Ureter (tissue), 1 donor: ENCODE measurements around the gene TBC1D9. TPM values are rescaled to one million over a fixed set of nuclear protein-coding genes. Genes with fewer than 3 reads are reported as not detected.

Source experiments
- DNase-seq: peaks from one replicate; pipeline ENCODE4 v3.0.0-alpha.2; 2020; ENCODE audit warnings: low spot score
- total RNA-seq: library from RNA; stranded (reverse); gene quantifications from one replicate; pipeline ENCODE4 v1.2.4, GENCODE V29; 2023
- donor health status: DM: yes; HTN: yes; CAD: no.

TBC1D9 gene
- total RNA-seq, 1 donor from 2014 or later: 64.3 TPM

DNA sequence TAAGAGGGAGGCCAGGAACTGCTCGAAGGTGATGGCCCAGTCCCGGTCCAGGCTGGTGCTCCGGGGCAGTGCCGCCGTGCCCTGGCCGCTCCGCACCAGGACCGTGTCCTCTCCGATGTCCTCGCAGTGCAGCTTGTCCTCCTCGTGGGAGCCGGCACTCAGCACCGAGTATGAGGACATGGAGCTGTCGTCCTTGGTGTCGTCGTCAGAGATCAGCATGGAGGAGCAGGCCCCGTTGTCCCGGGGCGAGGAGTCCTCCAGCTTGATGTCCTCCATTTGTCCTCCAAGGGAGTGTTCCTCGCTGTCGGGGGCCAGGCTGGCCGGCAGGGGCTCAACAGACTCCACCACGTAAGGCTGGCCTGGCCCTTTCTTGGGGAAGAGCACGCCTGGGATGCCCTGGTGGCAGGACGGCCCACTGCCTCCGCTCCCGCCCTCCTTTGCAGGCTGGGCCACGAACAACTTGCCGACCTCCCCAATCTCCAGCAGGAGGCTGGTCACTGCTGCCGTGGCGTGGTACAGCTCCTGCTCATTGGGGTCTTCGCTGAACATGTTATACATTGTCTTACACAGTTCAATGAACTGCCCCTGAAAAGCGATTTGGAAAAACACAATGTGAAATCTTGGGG lies 133.7 kb downstream of the TBC1D9 start:
- no peak for DNase-seq

DNA sequence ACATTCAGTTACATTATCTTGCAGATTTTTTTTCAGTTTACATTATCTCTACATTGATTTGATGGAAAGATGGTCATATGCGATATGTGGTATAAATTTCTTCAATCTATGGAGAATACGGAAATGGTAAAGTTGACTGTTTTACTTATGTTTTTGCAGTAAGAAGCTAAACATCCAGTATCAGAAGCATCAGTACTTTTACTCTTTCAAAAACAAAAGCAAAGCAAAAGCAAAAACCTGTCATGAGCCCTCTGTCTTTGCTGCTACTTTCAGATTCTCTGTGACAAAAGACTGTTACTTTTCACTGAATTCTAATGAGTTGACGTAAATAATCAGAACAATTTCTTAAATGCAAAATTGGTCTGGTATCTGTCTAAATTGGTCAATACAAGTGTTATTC lies 135.0 kb downstream of the TBC1D9 start:
- DNase-seq: no peak

DNA sequence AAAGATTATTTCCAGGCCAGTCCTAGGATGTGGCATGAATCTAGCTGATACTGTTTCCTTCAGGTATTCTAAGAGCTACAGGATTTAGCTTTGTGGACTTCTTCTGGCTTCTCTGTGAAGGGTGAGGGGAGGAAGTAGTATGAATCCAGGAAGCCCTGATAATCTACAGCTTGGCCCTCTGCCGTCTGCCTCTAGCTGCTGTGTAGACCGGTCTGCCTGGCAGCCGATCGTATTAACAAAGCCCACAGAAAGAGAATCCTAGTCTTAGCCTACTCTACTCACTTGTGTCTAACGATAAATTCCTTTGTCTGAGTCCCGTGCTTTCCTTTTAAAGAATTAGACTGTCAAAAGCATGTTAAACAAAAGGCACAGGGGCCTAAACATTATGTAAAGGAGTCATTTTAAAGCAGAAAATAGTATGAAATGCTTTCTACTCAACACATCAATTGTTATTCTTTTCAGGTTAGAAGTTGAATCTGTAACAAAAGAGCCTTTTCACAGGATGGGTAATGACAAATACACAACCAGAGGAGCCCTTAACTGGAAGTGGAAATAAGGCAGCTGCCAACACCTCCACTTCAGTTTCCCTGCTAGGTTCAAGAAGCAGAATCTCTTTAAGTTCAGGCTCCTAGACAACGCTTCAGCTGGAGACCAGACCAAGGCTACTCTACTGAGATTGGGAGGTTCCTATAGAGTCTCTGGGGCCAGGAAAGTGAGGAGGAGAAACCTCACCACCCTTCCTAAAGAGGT lies 138.5 kb downstream of the TBC1D9 start:
- DNase-seq: no peak

DNA sequence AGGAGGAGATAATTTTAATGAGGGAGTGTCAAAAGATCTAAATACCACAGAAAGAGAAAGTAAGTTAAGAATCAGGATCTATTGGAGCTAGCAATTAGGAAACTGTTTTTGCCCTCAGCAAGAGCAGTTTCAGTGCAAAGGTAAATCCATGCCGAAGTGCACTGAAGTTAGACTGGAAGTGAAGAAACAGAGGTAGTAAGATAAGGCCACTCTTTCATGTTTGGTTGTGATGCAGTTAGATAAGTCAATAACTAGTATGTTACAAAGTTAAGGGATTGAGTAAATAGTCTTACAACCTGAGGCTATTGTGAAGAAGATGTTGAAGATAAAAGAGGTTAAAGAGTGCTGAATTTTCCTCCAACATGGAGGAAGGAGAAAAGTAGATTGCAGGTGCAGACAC lies 140.7 kb downstream of the TBC1D9 start:
- DNase-seq: no peak

DNA sequence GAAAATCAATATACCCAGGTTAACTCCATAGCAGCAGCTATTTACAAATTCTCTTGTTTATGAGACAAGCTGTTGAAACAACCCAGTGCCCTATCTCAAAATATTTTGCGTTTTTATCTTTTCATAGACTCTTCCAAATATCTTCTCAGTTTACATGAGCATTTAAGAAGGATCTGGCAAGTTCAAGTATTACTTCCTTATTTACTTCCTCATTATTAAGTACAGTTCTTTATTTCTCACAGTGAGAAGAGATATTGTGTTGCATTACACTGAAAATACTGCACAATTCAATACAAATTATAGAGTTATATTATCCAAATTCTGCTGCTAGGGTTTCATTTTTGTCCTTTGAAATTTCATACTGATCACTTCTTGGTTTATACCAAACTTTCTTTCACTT lies 143.8 kb downstream of the TBC1D9 start:
- DNase-seq: no peak

DNA sequence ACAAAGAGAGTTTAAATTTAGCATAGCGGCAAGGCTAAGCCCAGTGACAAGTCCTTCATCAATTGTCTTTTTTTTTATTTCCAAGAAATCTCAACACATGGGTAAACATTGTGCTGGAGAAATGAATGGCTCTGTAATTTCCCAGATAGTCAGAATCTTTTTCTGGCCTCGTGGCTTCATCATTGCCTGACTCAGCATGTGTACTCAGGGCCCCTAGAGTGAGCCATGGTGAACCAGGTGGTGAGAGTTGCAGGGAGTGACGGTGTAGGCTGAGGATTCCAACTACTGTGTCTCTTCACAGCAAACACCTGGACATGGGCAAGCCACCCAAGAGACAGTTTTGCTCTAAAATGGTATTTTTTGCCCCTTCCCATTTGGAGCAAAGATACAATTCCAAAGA lies 144.3 kb downstream of the TBC1D9 start:
- DNase-seq: no peak

DNA sequence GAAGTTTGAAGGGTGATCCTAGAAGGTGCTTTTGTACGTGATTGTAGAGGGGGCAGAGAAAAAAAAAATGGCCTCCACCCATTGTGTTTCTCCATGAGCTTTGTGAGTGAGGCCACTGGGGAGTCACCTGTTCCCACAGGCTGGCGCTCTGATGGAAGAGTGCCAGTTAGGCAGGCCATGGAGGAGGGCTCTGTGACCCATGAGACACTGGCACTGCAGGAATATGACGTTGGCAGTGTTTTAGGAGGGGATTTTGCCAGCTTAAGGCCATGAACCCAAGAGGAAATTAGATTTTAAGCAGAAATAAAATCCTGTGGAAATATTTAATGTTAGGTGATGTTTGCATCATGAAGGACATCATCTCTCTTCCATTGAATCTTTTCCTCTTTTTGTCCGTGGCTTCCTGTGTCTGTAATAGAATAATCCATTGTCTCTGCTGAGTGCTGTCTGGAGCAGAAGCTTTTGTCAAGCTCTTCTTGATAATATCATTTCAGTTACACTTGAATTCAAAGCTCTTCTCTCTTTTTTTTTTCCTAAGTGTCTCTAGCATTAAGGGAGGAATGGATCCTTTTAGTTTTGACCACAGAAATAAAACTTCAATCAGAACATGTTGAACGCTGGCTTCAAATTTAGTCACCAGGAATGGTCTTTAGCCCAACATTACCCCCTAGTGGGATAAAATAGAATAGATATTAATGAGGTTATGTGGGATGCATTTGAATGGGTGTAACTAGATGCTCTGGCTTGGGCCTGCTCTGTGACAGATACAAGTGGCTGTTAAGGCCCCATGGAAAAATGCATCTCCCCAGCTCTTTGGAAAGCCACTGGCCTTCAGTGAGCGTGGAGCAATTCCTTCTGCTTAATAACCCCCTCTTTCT lies 146.4 kb downstream of the TBC1D9 start:
- DNase-seq: no peak

DNA sequence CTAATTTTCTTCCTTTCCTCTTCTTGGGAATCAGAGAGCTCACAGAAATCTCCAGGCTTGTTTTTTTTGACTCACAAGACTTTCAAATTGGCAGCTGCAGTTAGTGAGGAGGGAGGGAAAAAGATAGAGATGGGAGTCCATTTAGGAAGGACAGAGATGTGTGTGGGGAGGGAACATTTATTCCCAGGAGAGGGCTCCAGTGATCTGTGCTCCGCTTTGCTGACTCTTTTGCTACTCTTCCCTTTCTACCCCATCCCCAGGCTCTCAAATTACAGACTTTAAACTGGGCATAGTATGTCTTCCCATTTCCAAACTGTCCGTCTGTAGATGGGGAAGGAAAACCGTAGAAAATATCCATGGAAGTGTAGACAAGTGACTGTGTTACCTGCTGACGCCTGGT lies 148.3 kb downstream of the TBC1D9 start:
- DNase-seq: no peak

DNA sequence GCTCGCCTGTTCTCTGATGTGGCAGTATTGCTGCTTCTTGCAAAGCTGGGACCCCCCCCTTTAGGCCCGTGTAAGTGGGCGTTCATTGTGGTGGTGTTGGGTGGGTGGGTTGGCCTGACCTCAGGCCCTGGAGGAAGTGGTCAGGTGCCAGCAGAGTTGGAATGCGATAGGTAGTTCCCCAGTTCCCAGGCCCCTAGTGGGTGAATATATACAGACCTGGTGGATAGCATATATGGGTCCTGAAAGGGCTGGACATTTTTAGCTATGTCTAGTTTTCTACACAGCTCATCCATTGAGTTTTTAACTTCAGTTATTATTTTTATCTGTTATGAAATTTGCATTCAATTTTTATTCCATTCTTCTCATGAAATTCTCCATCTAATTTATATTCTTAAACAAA lies 151.6 kb downstream of the TBC1D9 start:
- DNase-seq: no peak

DNA sequence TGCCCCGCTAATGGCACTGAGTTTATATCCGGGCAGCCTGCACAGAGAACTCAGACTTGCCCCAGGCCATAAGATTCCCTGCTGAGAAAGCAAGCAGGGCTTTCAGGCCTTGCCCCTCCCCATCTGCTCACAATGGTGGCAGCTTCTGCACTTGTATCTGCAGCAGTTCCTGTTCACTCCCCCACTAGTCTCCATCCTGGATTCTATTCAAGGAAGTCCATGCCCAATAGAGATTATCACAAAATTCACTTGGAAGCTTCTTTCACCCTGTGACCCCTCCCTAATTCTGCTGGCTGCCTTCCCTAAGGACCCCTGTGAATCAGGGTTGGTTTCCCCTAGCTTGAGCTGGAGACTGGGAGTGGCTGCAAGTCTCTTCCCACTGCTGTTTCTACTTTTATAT lies 152.9 kb downstream of the TBC1D9 start:
- no peak for DNase-seq

DNA sequence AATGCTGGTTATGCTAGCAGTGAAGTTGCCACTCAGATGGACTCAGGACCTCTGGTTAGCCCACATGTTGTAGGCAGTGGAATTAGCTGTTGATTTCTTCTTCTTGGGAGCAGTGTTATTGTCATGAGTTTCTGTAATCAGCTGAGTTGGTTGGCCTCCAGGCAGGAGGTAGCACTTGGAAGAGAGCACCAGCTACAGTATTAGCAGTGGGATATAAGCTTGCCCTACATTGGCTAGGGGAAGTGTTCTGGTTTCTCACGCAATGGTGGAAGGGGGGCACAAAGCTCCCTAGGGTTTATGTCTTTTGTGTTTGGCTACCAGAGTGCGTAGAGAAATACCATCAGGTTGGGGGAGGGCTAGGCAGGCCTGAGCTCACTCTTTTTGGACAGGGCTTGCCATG lies 153.5 kb downstream of the TBC1D9 start:
- DNase-seq: no peak

DNA sequence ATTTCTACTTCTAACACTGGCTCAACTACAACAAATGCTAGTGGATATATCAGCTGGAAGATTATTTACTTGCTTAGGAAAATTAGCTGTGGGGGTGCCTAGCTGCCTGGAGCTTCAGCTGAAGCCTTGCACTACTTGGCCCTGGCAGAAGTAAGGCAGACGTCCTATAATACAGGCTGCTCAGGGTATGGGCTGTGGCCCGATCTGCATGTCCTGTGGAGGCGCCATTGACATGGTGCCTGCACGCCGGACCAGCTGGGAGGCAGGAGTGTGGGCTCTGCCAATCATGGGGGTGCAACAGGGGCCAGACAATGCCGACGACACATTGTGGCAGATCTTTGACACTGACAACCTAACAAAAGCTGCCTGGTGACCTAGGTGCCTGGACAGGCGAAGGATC lies 155.8 kb downstream of the TBC1D9 start:
- no peak for DNase-seq

DNA sequence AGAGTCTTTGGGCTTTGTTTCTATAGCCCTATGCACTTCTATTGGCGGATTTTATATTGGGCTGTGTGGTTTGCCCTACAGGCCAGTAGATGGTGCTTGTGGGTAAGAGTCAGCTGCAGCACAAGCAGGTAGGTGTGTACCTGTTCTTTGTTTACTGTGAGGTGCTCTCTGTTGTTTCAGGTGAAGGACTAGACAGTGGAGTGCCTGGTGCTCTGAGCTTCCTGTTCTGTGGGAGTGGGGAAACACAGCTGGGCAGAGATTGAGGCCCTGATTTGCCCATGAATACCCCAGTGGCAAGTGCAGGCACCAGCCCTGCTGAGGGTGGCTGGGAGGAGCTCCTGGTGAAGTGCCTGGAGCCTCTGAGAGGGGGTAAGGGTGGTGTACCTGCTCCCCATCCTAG lies 161.1 kb downstream of the TBC1D9 start:
- DNase-seq: no peak

DNA sequence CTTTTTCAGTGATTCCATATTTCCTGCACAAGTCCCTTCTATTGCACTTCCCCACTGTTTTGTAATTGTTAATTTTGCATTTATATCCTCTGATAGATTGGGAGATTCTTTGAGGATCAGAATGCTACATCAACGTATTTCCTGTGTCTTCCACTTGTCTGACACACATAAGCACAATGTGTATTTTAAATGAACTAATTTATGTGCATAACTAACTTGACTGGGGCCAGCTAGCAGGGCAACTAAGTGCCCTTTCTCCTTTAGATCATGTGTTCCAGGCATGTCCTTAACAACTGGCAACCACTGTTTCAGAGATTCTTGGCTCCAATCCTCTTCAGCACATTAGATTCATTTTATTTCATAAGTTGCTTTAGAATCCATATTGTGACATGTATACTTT lies 171.7 kb downstream of the TBC1D9 start:
- no peak for DNase-seq

DNA sequence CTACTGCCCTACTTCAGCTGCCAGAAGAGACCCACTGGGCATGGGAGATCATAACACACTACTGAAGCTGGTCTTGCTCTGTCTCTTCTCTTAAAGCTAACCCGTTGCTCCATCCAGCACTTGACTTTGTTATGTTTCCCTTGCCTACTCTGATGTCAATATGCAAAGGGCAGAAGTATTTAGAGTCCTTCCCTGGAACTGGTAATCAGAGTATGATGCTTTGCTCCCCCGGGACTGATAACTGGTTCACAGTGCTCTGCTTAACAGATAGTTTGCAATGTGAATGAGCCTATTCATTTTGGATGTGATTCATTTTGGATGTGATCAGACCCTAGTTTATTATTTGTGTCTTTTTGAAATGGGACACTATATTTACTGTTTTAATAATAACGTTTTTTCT lies 175.1 kb downstream of the TBC1D9 start:
- DNase-seq: no peak

DNA sequence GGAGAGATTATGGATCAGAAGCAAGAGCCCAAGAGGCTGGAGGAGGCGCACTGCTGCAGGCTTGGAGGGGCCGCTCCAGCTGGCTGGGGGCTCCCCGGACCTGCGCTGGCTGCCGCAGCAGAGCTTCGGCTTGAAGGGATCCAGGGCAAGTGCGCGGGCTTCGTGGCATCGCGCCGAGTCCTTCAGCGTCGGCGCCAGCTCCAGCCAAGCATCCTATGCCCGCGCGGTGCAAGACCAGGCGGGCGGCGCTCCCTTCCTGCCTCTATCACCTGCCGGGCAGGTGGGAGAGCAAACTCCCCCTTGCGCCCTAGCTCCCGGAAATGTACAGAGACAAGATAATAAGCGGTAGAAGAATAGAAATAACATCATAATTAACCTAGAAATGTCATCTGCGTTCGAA lies 176.9 kb downstream of the TBC1D9 start:
- DNase-seq: no peak

DNA sequence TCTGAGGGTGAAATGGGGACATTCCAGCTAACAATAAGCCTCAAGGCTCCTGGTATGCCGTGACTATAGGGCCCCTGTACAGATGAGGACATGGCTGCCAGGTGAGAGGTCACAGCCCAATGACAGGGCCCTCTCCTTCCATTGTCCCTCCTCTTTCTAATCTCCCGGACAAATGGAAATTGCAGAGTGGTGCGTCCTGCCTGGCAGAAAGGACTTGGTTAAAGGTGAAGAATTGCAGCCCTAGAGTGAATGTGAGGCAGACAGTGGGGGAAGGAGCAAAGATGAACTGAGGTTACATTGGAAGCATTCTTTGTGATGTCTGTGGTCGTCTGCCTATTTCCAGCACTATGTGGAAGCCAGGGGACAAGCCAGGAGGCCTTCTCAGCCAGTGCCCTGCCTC lies 180.7 kb downstream of the TBC1D9 start:
- DNase-seq: no peak

DNA sequence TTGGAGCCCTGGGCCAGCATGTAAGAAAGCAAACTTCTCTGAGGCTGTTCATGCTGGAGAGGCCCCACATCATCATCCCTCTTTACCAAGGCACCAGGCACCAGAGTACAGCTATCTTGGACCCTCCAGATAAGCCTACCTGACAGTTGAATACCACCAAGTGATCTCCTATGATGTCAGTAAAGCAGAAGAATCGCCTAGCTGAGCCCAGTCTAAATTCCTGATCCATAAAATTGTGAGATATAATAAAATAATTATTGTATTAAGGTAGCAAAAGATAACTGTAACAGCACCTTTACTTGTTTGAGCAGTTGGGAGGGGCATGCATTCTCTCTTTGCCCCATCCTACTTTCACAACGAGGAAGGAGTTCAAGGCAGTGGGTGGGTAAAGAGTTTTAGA lies 184.6 kb downstream of the TBC1D9 start:
- DNase-seq: no peak

Other genes starting within 250 kb of the TBC1D9 start
- gene ELMOD2, start 232.2 kb downstream of the TBC1D9 start, total RNA-seq: 29.5 TPM
- not detected for gene UCP1, start 187.4 kb downstream of the TBC1D9 start, total RNA-seq